Stimulated activated CD4-positive, alpha-beta T cell treated with anti-CD3 and anti-CD28 coated beads, Interleukin-12 subunit alpha, Interleukin-12 subunit beta, amount 100 ng/mL, for 4 hours (primary cell): ENCODE data around the gene GAL3ST3.
A peak's percentile ranks its signal among the peaks of the same experiment; 100 is the strongest.
"Not testable (repeated sequence)": the region's sequence is repeated elsewhere in the genome, so short reads cannot be mapped to it uniquely, and the experiment has no call there.

ENCODE experiments used
- DNase-seq: peaks from one replicate; pipeline ENCODE4 v3.0.0-alpha.2; 2020

GAL3ST3 gene

DNA sequence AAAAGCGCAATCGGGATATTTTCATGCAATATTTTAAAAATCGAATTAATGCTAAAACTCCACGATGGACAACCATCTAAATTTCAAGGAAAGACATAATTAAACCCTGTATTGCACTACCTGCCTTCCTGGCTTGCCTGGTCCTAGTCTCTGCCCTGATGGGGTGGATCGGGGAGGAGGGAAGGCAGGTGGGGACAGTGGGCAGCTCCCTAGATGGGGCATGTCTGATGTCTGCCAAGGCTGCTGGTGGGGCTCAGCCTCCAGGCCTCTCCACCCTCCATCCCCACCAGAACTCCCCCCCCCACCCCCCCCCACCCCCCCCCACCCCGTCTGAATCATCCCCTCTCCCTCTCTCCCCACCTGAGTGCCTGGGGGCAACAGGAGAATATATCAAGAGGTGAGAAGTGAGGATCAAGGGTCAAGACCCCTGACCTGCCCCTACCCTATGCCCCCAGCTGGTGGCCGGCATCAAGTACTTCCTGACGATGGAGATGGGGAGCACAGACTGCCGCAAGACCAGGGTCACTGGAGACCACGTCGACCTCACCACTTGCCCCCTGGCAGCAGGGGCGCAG is 36.5 kb downstream of the GAL3ST3 start:
- DNase-seq, result no peak

DNA sequence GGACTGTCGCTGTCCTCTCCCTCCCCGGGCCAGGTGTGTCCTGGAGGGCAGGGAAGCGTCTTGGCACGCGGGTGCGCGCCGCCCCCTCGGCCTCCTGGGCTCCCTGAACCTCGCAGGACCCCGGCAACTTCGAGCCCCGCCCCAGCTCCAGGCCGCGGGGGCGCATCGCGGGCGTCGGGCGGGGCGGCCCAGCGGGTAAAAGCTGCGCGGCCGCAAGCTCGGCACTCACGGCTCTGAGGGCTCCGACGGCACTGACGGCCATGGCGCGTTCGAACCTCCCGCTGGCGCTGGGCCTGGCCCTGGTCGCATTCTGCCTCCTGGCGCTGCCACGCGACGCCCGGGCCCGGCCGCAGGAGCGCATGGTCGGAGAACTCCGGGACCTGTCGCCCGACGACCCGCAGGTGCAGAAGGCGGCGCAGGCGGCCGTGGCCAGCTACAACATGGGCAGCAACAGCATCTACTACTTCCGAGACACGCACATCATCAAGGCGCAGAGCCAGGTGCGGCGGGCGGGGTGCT is 37.1 kb downstream of the GAL3ST3 start, which contains the start of gene CST6:
Gene CST6, plus strand, starts transcription at position 224 of the 519 bp plus-strand sequence. Its CDS starts 37 bp downstream, at position 261.
- DNase-seq, result no peak

DNA sequence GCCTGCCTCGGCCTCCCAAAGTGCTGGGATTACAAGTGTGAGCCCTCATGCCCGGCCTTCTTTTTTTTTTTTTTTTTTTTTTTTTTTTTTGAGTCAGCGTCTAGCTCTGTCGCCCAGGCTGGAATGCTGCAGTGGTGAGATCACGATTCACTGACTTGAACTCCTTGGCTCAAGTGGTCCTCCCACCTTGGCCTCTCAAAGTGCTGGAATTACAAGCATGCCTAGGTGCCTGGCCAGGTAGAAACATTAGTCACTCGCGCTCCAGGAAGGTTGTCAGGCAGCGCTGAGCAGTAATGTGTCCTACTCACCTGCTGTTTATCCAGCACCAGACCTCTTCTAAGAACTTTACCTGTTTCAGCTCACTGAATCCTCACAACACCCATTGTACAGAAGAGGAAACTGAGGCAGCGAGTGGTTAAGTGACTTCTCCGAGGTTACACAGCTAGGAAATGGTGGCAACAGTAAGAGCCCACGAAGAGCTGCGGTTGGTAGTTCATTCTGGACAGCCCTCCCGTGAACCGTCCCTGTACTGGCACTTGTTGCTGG is 37.6 kb downstream of the GAL3ST3 start:
- DNase-seq, result no peak

DNA sequence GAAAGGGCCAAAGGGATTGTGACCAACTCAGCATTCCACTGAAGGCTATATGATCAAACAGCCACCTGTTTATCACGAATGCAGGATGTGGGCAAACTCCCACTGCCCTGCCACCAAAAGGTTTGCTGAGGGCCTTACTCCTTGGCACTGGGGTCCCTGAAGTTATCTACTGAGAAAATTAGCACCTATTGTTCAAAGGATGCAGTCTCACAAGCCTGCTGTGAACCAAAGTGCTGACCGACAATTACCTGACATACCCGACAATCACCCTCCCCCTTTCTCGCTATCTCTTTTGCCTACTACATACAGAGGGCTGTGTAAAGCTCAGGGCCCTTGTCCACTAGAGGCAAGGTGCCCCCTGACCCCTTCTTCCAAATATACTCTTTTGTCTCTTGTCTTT is 38.9 kb downstream of the GAL3ST3 start:
- not testable (repeated sequence) for DNase-seq

DNA sequence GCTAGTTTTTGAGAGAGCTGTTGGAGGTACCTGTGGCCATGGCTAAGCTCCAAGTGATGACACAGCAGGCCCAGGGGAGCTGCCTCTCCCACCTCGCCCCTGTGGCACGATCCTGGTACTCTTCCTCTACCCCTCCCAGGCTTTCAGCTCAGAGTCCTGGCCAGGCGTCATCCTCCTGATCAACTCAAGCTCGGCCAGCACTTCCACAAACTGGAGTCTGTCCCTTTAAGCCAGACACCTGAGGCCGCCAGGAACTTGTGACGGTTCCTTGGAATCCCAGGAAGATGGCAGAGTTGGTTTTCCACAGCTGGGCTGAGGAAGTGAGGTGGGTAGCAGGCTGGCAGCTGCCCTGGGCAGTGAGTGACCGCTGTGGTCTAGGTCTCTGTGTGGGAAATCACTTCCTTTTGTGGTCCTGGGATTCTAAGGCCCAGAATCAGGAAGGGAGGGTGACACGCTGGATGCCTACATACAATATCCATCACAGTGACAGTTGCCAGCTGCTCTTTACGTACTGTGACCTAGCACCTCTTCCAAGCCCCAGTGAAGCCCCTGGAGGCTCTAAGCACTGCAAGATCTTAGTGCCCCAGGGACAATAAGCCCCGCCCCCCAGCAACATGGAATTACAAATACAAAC is 40.4 kb downstream of the GAL3ST3 start:
- DNase-seq, result no peak

DNA sequence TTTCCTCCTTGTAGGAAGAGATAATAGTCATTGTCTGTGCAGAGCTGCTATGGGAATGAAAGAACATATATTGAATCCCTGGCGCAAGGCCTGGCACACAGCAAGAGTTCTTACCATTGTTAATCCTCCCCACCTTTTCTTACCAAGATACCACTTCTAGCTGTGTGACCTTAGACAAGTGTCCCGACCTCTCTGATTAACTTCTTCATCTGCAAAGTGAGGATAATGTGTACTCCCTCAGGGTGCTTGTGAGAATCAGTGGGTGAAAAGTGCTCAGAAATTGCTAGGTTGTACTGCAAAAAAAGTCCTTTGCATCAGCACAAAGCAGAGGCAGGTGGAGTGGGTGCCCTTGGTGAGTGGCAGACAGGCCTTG is 40.9 kb downstream of the GAL3ST3 start:
- no peak for DNase-seq

DNA sequence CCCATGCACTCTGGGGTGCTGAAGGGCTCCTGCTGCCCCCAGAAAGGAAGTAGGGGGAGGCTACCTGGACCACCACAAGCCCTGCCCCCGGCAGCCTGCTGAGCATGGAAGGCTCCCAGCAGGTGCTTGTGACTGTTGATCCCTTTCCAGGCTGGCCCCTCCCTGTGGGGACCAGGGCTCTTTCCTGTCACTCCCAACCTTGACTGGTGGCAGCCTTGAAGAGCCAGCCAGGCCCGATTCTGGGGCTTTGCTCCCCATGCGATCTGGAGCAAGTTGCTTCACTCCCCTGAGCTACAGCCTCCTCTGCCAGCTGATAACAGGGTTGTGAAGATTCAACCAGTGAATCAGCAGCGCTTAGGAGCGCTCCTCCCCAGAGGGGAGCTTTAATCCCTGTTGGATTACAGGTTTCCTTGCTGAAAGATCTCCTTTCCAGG is 41.7 kb downstream of the GAL3ST3 start:
- no peak for DNase-seq

DNA sequence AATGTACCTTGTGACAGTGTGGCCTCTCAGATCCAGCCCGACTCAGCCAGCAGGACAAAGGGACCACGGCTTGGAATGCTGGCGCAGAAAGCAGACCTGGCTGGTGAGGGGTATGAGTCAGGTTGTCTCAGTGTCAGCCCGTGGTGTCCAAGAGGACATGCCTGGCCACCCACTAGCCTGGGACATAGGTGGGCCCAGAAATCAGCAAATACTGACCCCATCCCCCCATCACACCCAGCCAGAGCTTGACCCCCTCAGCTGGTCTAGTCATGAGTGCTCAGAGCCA is 42.1 kb downstream of the GAL3ST3 start:
- no peak for DNase-seq

DNA sequence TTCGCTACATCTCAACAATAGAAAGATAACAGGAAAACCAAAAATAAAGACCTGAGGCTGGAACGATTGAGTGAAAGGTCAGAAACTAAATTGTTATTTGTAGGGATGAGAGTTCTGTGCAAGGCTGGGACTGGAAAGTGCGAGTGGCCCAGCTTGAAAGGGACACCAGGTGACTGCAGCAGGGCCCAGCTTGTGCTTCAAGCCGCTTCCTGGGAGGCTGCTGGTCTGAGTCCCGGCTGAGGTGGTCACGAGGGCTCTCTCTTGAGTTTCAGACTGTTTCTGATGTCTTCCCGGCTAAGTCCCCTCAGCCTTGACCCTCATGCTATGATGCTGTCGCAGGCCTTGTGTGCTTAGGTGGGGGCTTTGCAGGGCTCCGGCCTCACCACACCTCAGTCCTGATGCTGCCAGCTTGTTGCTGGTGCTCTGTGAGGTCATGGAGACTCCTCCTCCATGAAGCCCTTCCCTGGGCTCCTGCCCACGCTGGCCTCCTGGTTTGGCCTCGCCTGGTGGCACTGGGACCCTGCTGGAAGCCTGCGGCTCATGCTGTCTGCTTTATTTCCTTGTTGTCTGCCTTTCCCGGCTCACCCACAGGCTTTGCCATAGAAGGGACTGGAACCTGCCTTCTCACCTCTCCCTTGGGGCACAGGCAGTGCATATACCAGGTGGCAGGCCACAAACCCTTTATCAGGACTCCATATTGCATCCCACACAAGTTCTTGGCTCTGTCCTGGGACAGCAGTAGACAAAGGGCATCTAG is 42.6 kb downstream of the GAL3ST3 start:
- DNase-seq, result no peak

DNA sequence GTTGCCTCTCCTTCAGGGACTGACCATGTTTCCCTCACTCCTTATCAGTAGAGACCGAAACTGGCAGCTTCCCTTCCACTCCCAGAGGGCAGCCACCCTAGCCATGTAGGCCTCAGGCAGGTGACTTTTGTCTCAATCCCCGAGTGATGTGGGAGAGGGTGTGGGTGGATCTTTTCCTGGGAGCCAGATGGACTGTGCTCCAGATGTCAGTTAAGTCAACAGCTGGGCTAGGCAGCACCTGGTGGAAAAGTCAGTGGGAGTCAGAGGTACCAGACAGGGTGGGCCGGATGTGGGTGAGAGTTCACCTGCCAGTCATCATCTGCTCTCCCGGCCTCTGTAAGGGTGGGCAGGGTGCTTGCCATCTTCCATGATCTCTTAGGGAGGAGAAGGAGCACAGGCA is 44.8 kb downstream of the GAL3ST3 start:
- no peak for DNase-seq

DNA sequence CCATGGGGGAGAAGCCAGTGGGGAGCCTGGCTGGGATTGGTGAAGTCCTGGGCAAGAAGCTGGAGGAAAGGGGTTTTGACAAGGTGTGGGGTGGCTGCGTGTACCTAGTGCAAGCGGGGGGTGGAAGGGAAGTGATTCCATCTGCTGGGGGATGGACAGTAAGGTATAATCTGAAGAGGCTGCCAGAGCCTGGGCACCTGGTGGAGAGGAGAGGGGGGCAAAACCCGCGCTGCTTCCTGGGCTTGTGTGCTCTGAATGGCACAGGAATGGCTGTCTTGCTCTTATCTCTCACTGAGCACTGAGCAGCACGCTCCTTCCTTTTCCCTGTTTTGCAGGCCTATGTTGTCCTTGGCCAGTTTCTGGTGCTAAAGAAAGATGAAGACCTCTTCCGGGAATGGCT is 45.7 kb downstream of the GAL3ST3 start:
- DNase-seq, result no peak

DNA sequence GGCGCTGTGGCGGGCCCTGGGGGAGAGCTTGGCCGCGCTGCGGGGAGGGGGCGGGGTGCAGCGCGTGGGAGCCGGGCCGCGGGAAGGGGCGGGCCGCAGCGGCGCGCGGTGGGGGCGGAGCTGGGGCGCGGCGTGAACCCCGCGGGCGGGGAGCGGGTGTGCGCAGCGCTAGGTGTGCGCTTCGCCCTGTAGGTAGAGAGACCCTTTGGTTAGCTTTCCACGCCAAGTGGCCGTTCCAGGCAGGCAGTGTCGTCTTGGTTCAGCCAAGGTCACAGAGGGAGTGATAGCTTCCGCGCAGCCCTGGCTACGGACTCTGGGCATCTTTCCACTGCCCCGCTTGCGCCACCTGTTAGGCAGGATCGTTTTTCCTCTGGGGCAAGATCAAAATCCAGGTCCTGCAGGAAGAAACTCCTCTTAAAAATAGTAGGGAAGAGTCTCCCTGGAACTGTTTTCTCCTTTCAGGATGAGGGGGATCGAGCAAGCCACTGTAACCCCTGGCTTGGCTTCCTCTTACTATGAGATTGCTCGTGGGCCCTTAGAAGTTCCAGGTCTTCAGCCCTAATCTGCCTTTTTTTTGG is 46.2 kb downstream of the GAL3ST3 start:
- peak; percentile 70 for DNase-seq

DNA sequence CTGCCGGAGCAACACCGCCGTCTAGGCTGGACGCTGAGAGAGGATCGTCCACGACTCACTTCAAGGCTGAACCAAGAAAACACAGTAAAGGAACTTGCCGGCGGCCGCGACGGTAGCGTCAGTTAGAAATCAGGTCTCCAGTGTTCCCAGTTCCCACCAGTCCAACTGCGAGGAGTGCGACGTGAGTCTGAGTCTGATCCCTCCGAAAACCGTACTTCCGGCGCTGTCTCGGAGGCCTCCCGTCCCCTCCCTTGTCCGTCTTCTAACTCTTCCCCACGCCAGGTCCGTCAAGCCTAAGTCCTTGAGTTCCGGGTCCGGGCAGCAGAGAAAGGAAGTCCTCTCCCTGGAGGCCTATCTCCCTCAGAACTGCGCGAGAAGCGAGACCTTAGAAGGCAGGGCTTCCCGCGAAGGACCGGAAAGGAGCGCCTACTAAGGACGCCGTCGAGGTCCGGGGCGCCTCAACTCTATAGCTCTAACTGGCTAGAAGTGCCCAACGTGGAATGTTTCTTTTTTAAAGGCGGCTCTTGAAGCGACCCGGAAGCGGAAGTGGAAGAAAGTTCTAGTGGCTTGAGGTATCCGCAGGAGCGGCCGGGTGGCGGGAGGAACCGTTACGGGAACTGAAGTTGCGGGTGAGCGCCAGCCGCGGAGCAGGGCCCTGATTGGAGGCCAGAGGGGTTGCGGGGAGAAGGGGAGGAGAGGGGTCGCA is 46.9 kb downstream of the GAL3ST3 start, which contains the start of the genes BANF1 and EIF1AD:
Gene BANF1, plus strand, starts transcription at position 562 of the 706 bp plus-strand sequence. CDS start 748 bp downstream, outside the sequence.
Gene EIF1AD, minus strand, starts transcription at position 216 of the 706 bp plus-strand sequence. CDS start 1,768 bp downstream, outside the sequence.
- DNase-seq, result peak; percentile 85

DNA sequence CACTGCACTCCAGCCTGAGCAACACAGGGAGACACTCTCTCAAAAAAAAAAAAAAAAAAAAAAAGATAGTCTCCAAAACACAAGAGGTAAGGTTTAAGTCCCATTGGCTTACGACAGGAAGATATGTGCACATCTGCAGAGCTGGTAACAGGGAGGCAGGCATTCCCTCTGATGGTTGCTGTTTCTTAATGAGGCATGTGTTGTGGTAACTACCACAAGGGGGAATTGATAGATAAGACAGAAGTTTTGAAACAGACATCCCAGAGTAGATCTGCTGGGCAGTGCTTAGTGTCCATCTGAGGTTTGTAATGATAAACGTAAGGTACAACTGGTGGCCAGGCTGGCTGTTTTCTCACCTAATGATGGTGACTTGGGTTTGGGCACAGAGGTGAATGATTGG is 51.7 kb downstream of the GAL3ST3 start:
- no peak for DNase-seq

DNA sequence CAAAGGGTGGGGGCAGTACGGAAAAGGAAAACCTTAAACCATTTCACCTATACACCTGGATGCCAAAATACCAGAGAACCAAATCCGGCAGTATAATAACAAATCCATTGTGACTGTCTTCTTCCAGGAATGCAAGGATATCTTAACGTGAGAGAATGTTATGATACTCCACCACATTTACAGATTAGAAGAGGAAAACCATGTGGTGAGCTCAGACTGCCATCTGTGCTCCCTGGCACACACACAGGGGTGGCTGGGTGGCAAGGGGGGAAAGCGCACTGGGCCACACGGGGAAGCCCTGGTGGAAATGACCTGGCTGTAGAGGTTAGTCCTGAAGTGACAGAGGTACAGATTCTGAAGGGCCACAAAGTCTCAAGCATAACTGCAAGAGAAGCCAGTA is 56.9 kb downstream of the GAL3ST3 start:
- DNase-seq, result no peak
